HG02642 (cell line): ENCODE measurements around the gene INPPL1.

Experiments
- ATAC-seq: cut with Tn5 transposase; IDR thresholded peaks from one replicate; pipeline ENCODE4 v1.9.1; 2021; ENCODE audit warnings: mild to moderate bottlenecking; ENCODE audit not compliant: unreplicated experiment, poor library complexity

Gene INPPL1

DNA sequence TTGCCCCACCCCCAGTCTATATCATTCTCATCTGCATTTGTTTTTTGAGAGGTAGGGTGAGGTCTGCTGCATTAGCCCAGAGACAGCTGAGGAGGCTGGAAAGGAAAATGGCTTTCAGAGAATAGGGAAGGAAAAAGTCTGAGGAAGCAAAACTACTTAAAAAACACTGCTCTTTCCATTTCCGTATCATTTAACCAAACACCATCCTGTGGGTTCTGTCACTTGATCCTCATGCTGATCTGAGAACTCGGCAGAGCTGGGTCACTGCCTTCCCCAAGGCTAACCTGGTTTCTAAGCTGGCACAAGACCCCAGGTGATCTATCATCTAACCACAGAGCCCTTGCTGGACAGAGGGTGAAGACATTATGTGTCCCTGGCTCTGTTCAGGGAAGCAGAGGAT, 6.7 kb upstream of the INPPL1 start:
- ATAC-seq, result no peak

DNA sequence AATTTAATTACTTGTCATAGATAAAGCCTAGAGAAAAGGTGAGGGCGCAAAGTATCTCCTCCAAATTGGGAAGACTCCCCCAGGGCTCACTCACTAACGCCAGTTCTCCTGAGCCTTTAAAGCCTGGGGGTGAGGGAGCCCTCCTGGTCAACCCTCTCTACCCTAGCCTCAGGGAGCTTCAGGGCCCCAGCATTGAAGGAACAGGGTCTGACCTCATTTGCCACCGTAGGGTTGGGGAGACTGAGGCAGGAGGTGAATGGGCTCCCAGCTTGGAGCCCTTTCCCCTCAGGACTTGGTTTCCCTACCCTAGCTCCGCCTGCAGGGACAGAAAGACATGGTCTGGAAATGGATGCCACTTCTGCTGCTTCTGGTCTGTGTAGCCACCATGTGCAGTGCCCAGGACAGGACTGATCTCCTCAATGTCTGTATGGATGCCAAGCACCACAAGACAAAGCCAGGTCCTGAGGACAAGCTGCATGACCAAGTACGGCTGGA, 6.3 kb upstream of the INPPL1 start:
- ATAC-seq, result no peak

DNA sequence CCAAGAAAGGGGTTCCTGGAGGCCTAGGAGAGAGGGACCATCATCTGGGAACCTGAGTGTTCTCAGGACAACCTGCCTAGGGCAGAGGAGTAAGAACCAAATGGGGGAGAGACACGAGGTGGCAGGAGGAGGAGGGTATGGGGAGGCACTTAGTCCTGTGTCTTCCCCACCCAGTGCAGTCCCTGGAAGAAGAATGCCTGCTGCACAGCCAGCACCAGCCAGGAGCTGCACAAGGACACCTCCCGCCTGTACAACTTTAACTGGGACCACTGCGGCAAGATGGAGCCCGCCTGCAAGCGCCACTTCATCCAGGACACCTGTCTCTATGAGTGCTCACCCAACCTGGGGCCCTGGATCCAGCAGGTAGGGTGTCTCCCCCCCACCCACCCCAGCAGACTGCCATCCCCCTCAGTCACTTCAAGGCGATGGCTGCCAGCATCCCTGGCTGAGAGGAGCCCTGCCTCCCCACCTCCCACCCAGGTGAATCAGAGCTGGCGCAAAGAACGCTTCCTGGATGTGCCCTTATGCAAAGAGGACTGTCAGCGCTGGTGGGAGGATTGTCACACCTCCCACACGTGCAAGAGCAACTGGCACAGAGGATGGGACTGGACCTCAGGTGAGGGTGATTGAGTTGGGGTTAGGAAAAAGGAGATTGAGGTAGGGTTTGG, 3.7 kb upstream of the INPPL1 start:
- no peak for ATAC-seq

DNA sequence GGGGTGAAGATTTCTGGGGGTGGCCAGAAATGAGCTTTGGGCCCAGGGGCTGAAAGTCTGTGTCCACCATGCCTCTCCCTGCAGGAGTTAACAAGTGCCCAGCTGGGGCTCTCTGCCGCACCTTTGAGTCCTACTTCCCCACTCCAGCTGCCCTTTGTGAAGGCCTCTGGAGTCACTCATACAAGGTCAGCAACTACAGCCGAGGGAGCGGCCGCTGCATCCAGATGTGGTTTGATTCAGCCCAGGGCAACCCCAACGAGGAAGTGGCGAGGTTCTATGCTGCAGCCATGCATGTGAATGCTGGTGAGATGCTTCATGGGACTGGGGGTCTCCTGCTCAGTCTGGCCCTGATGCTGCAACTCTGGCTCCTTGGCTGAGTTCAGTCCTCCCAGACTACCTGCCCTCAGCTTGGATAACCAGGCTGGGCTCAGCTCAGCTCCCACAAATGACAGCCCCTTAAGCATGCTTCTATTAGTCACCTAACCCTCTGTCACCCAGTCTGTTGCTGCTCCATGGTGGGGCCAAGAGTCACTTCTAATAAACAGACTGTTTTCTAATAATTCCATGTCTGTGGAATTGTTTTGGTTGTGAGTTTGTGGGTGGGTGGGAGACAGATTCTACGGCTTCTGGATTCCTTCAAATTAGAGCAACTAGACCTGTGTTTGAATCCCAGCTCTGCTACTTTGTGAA, 3.0 kb upstream of the INPPL1 start:
- no peak for ATAC-seq

DNA sequence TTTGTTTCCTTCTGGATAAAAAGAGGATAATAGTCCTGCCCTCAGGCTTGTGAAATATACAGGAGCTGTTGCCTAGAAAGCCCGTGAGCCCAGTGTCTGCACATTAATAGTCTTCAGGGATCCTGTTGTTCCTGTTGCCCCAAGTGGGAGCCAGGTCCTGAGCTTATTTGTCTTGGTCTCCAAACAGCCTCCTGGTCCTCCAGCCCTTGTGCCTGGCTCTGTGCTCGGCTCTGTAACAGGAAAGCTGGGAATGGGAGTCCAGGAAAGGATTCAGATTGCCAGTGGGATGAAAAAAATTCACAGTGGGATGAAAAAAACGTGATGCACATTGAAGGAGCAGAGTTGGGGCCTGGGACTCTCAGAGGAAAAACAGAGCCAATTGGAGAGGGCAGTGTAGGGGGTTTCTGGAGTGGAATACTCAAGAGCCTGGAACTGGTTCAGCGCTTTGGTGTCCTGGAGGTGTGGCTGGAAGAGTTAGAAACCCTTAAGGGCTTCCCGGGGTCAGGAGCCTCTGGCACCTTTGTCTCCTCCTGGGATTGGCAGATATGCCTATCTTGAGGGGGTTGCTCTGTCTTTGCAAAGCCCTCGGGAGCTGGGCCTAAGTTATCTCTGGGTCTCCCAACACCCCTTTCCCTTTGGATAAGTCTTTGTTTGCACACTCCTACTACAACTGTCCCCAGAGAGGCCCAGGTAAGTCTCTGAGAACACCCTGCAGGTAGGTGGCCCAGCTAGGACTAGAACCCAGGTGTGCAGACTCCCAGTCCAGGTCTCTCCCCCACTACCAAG, 2.3 kb upstream of the INPPL1 start:
- no peak for ATAC-seq

DNA sequence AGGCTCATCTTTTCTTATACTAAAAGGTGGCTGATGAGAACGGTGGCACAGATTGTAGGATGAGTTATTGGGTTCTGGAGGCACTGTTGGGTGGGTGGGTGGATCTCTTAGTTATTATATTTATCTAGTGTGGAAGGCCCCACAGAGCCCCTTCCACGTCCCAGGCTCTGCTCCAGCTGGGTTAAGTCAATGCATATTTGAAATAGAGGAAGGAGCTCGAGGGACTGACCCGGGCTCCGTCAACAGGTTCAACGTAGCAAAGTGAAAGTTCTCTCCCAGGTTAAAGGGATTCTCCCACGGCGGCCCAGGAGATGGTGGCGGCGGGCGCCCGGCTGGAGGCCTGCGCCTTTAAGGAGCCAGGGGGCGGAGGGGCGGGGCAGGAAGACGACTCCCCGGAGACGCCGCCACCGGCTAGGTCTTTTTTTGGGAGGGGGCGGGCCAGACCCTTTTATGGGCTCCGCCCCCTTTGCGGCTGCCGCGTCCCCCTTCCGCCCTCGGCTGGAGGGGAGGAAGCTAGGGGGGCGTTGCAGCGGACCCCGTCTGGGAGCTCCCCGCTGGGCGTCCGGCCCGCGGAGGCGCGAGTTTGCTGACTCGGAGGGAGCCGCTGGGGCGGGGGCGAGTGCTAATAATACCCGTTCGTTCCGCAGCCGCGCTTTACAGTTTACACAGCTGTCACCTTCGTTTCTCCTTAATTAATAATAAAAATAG, 1.5 kb upstream of the INPPL1 start:
- ATAC-seq, result peak; percentile 77

DNA sequence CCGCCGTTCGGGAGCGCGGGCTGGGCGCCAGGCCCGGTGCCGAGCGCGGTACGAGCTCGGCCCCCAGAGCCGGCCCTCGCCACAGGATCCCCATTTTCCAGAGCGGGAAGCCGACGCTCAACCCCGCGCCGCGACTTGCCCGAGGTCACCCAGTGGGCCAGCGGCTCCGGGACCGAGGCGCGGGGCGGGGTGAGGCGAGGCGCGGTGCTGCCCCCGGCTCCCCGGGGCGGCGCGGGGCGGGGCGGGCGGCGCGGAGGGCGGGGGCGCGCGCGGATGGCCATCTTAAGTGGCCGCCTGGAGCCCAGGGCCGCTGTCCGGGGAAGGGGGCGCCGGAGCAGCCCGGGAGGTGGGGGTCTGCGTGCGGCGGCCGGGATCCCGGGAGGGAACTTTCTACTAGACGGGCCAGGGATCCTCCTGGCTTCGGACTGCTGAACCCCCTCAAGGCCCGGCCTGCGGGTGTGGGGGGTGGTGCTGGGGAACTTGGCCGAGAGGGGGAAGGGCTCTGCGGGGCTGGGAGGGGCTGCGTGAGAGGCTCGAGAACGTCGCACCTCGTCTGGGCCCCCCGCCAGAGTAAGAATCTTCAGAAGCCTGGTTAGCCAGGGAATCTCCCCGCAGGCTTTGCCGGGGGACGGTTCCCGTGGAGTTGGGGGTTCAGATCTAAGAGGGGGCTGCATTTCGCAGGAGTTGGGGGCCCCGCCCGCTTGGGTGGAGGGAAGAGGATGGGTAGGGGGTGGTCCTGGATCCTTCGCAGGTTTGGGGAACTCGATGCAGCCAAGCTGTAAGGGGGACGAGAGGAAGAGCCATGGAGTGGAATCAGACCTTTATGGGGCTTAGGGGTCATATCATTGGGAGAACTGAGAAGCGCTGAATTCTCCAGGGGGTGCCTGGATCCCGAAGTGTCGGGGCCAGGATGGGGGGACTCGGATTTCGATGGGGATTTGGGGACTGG, 678 bp upstream of the INPPL1 start:
- peak; percentile 65 for ATAC-seq

DNA sequence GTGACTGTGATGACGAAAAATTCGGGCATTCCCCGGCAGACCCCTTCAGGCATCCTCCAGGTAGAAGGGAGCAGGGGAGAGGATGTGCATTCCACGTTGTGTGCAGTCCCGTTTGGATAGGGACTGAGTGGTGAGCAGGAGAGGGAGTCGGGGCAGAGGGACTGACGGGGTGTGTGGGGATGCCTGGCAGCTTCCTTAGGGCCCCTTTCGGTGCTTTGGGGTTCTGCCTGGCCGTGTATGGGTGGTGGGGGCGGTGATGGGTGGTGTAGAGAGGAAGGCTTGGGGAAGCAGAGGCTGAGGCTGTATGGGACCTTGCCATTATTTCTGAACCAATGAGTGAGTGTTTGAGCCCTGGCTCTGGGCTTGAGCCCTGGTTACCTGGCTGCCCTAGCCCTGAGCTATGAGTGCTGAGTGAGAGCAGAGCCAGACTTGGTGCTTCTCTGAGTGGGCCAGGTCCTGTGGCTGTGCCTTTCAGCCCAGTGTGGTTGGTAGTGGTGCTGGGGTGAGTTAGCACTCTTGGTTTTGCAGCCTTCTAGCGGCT, 914 bp downstream of the INPPL1 start:
- ATAC-seq, result no peak

DNA sequence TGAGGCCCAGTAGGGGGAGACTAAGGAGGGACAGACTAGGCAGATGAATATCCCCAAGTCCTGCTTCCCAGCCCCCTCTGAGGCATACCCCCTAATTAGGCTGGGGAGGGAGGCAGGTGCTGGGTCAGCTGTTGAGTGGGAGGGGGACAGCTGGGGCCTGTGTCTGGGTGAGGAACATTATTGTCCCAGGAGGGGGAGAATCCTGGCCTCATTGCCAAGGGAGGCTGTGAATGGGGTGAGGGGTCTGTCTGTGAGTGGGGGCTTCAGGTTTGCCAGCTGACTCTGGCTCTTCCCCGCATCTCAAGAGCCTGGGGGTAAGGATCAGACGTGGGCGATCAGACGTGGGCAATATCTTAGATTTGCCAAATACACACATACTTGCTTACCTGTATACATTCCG, 2.1 kb downstream of the INPPL1 start:
- no peak for ATAC-seq

DNA sequence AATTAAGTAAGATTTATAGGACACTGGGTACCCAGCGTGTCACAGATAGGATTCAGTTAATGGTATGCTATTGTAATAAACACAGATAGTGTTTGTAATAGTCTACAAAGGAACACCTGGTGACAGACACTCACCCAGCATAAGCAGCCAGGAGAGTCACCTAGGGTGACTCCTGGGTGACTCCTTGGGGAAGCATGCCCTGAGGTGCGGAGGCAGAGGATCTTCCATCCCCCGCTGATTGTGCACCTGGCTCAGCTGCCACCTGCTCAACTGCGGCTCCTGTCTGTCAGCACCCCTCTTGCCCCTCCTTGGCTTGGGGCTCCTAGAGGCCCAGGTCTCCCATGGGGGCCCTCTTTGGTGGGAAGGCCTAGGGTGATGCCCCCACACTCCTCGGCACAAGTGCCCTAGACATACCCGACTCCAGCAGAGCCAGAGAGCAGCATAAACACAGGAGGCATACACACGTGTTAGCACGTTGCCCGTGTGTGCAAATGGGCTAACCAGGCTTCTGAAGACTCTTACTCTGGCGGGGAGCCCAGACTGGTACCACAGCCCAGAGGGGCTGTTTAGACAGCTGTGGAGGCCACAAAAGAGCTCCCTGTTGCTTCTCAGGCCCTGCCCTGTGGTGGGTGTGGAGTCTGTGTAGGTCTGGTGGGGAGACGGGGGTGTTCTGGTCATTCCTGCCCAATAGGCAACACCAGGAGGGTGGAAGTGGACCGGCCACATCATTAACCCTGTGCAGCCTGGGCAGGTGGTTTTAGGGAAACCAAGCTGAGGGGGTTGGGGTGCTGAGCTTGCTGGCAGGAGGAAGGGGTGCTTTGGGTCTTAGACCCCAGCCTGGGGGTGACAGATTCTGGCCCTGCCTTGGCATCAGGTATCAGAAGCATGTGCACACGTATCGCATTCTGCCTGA, 3.0 kb downstream of the INPPL1 start:
- ATAC-seq, result no peak

DNA sequence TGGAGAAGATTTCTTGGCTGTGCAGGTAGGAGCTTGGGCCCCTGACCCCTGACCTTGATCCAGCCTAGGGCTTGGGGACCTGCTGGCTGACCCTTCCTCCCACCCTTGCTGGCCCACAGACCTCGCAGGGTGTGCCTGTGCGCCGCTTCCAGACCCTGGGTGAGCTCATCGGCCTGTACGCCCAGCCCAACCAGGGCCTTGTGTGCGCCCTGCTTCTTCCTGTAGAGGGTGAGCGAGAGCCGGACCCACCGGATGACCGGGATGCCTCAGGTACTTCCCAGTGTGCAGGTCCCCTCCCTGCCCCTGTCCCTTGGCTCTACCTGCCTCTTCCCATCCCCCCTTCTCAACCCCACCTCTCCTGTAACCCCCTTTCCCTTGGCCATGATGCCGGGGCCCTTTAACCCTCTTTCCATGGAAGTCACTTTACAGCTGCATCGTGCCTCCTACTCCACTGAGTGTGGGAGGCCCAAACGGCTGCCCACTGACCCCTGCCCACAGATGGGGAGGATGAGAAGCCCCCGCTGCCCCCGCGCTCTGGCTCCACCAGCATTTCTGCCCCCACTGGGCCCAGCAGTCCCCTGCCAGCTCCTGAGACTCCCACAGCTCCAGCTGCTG, 3.8 kb downstream of the INPPL1 start:
- no peak for ATAC-seq

DNA sequence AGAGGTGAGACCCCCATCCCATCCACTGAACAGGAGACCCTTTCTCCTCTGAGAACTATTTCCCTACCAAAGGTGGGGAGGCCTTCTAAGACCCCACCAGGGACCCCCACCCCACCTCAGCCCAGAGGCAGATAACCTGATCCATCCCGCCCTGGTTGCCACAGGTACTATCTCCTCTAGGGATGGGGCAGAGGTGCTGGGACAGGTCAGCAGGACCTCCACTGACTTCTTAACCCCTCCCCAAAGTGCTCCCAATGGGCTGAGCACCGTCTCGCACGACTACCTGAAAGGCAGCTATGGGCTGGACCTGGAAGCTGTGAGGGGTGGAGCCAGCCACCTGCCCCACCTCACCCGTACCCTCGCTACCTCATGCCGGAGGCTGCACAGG, 4.3 kb downstream of the INPPL1 start:
- no peak for ATAC-seq

DNA sequence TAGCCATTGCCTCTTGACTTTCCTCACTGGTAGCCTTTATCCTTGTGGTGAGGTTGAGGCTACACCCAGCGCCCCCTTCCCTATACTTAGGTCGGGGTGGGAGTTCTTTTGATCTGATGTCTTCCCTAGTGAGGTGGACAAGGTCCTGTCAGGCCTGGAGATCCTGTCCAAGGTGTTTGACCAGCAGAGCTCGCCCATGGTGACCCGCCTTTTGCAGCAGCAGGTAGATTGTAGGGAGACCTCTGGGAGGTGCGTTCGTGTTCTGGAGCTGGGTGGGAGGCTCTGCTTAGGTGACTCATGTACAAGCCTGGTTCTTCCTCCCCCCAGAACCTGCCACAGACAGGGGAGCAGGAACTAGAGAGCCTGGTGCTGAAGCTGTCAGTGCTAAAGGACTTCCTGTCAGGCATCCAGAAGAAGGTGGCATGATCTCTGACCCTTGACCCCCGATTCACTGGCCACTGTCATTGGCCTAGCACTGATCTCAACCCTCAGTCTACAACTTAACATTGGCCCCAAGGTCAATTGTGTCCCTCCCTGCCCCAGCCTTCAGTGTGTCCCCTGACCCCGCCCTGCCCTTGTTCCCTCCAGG, 4.9 kb downstream of the INPPL1 start:
- ATAC-seq, result no peak

DNA sequence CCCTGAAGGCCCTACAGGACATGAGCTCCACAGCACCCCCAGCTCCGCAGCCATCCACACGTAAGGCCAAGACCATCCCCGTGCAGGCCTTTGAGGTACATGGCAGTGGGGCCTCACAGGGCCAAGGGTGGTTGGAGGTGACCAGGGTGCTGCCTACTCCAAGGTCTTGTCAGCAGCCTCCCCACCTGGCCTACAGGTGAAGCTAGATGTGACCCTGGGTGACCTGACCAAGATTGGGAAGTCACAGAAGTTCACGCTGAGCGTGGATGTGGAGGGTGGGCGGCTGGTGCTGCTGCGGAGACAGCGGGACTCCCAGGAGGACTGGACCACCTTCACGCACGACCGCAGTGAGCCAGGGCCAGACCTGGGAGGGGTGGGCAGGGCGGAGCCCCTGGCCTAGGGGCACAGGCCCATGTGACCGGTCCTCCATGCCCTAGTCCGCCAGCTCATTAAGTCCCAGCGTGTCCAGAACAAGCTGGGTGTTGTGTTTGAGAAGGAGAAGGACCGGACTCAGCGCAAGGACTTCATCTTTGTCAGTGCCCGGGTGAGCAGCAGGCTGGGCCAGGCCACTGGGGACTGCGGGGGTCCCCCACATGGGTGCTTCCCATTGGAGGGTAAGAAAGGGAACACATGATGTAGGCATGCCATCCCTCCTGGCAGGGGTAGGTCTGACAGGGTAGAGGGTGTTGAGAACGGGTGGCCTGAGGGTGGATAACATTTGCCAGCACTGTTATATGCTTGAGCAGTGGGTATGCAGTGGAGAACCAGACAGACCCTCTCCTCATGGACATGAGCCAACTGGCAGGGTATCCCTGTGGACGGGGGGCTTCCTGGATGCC, 5.6 kb downstream of the INPPL1 start:
- no peak for ATAC-seq

DNA sequence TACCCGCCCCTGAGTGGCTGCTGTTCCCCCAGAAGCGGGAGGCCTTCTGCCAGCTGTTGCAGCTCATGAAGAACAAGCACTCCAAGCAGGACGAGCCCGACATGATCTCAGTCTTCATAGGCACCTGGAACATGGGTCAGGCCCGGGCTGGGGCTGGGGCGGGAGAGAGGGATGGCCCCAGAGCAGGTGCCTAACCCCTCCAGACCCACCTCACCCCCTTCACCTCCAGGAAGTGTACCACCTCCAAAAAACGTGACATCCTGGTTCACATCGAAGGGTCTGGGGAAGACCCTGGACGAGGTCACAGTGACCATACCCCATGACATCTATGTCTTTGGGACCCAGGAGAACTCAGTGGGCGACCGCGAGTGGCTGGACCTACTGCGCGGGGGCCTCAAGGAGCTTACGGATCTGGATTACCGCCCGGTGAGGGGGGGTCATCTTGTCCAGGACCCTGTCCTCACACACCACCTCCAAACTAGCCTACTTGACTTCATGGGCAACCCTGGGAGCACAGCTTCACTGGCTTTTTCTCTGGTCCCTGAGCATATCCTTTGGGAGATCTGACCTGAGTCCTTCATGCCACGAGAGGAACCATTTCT, 6.3 kb downstream of the INPPL1 start:
- ATAC-seq, result no peak
